AG09319 (cell line): ENCODE results near the gene MORC4.

Experiments used
- DNase-seq: peaks from one replicate; pipeline ENCODE4 v3.0.0-alpha.2; 2010; ENCODE audit warnings: low read depth; ENCODE audit errors: extremely low read depth
- TF ChIP-seq, protein P1 (sequence below): IDR thresholded peaks from 2 replicates; pipeline ENCODE4 v1.5.1; 2011; ENCODE audit warnings: low read depth, mild to moderate bottlenecking, inconsistent platforms, low read length, moderate library complexity

MORC4 gene

DNA sequence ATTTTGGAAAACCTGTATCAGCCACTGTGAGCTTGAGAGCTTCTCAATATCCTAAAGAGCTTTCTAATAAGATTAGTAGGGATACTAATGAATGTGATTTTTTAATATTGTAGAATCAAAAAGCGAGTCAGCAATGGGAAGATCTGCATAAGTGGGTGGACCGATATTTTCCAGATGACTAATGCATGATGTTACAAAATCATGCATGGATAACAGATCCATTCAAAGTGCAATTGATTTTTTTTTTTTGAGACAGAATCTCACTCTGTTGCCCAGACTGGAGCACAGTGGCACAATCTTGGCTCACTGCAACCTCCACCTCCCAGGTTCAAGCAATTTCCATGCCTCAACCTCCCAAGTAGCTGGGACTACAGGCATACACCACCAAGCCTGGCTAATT is 87.1 kb downstream of the MORC4 start:
- TF ChIP-seq, protein P1, sequence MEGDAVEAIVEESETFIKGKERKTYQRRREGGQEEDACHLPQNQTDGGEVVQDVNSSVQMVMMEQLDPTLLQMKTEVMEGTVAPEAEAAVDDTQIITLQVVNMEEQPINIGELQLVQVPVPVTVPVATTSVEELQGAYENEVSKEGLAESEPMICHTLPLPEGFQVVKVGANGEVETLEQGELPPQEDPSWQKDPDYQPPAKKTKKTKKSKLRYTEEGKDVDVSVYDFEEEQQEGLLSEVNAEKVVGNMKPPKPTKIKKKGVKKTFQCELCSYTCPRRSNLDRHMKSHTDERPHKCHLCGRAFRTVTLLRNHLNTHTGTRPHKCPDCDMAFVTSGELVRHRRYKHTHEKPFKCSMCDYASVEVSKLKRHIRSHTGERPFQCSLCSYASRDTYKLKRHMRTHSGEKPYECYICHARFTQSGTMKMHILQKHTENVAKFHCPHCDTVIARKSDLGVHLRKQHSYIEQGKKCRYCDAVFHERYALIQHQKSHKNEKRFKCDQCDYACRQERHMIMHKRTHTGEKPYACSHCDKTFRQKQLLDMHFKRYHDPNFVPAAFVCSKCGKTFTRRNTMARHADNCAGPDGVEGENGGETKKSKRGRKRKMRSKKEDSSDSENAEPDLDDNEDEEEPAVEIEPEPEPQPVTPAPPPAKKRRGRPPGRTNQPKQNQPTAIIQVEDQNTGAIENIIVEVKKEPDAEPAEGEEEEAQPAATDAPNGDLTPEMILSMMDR, result no peak
- DNase-seq, result no peak

DNA sequence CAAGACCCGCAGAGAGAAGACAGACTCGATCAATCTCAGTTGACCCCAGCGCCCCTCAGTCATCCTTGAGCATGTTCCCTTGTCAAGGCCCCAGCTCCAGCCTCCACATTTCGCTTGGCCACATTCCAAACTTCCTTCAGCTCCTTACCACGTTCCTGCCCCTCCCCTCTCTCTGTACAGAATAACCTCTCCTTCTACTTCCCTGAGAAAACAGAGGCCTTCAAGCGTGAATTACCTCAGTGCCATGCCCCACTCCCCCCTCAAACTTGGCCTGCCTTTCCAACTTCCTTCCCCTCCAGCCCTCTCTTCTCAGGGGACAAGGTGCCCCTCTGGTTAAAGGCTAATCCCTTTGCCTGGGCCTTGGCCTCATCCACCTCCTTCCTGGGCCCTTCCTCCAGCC is 93.7 kb downstream of the MORC4 start:
- TF ChIP-seq, protein P1, result no peak
- no peak for DNase-seq

DNA sequence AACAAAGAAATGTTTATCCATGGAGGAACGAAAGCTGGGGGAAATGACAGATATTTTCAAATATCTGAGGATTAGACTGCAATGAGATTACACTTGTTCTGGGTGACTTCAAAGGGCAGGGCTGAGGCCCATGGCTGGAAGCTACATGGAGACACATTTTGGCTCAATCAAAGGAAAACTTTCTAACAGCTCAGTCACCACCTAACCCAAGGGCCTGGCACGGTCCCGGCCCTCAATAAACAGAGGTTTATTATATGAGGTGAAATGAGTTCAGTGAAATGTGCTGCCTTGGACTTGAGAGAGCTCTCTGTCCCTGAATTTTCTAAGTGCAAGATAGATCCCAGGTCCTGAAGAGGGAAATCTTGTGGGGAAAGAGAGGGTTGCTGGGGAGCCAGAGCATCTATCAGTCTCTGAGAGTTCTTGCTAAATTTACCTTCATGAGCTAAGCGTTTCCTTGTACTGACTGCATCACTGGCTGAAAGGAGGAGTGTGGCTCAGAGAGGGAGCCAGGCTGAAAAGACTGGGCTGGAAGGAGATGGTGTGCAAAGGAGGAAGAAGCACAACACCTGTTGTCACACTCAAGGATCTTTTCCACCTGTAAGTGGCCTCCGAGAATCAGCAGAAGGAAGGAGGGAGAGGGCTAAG is 94.8 kb downstream of the MORC4 start:
- no peak for DNase-seq
- TF ChIP-seq, protein P1, result no peak

DNA sequence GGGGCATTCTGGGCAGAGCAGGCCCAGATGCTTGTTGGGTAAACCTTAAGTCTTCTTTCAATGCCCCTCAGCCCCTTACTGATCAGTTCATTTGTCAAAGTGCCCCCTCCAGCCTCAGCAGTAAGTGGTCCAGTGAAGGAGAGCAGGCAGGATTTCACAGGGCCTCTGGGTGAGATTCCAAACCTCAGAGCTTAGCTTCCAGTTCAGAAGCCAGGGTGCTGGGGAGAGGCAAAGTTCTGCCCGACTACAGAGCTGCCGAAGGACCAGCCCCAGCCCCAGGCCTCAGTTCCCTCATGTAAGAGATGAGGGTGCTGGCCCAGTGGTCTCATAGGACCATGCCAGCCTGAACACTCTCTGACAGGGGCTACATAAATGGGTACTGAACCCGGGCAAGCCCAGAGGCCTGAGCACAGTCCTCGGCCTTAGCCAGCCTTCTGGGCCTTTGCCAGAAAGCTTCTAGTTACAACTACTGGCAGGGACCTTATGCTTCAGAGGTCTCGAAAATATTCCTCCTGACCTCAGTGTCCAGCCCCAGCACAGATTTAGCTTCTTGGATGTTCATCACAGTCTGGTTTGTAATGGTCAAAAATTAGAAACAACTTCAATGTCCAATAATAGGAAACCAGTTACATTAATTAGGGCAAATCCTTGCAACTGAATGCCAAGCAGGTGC is 96.0 kb downstream of the MORC4 start:
- no peak for DNase-seq
- TF ChIP-seq, protein P1, result no peak

DNA sequence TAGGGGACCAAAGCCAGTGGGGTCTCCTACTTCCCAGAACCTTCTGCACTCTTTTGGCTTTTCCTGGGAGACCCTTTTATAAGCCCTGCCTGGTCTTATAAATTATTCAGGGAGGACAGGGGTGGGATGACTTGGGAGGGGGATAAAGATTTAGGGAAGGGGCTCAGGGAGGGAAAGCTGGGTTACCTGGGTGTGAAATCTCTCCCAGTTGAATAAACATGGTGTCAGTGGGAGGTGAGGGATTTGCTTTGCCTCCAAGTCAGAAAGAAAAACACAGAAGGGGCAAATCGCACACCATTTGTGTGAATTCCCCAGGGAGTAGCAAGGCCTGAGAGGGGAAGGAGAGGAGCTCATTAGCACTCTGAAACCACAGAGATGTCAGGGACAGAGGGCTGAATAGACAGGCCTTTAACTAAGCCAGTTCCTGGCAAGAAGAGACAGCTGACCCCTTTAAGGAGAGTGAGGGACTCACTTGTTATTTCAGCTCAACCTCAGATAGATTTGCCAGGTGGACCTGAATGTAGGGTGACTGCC is 96.7 kb downstream of the MORC4 start, which contains the start of gene RIPPLY1:
RIPPLY1 (minus strand) TSS at position 51 of the 534 bp plus-strand sequence. CDS start 54 bp downstream, outside the sequence.
- TF ChIP-seq, protein P1, result no peak
- no peak for DNase-seq

DNA sequence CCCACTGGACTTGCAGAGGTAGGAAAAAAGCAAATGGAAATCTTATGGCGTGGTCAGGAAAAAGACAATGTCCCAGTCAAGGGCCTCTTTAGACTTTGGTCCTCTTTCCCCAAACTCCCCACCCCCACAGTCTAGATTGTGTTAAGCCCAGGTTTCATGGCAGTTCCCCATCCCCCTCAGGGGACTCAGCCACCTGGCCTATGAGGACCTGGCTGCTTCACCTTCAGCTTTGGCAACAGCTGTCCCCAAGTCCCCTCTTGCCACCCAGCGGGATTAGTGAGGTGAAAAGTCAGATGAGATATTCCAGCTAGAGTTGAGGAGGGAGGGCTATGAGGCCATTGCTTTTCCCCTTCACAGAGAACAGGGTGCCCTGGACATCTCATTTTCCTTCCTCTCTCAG is 97.3 kb downstream of the MORC4 start:
- DNase-seq, result no peak
- TF ChIP-seq, protein P1, result no peak

DNA sequence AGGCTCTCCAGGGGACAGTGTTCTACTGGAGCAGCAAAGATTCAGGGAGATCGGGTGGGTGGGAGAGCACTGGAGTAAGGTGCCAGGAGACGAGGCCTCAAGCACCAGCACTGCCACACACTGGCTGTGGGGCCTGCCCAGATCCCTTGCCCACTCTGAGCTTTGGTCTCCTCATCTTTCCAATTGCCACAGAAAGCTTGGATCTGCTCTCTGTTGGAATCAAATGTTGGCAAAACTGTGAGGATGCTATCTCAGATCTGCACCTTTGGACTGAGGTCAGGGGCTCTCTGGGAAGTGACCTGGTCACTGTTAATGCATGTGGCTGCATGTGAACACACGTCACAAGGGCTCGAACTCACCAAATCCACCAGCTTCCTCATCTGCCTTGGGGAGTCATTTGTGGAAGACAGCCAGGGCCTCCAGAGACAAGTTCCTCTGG is 98.2 kb downstream of the MORC4 start:
- no peak for DNase-seq
- TF ChIP-seq, protein P1, result no peak
